Ishikawa (cell line): ENCODE results near the gene MYEOV.

ENCODE experiments used
- CEBPB ChIP-seq: IDR thresholded peaks from 2 replicates; pipeline ENCODE4 v1.6.1; 2012
- EGR1 ChIP-seq: IDR thresholded peaks from 2 replicates; pipeline ENCODE4 v1.6.1; 2012
- EP300 ChIP-seq: IDR thresholded peaks from 2 replicates; pipeline ENCODE4 v1.6.1; 2012; ENCODE audit warnings: borderline replicate concordance
- TAF1 ChIP-seq: IDR thresholded peaks from 2 replicates; pipeline ENCODE4 v1.6.1; 2012; ENCODE audit warnings: low read depth, mild to moderate bottlenecking
- TF ChIP-seq, protein P1 (sequence below): IDR thresholded peaks from 2 replicates; pipeline ENCODE4 v1.6.1; 2012
- TF ChIP-seq, protein P2 (sequence below): IDR thresholded peaks from 2 replicates; pipeline ENCODE4 v1.6.1; 2012; ENCODE audit warnings: low read depth, mild to moderate bottlenecking

DNA sequence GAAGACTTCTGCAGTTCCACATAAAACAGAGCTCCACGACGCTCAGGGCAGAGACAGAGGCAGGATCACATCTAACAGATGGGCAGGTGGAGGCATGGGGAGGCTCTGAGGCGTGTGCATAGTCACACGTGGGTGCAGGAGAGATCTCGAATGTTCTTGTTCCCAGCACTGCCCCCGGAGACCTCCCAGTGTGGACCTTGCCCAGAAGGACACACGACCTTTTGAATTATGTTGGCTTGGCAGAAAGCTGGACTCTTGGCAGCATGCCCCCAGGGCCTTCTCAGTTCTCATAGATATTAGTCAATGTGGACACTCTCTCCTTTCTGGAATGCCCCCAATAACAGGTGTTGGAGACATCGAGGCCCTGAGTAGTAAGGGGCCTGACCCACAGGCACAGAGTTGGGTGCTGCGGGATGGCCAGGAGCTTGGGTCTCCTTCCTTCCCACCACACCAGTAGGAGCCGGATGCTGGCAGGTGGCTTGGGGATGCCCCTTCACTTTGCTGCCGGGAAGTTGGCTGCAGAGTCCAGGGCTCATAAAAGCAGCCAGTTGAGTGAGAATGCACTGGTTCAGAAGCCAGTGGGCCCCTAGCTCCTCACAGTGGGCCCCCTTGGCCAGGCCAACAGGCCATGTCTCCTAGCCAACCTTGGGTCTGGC, 12.1 kb downstream of the MYEOV start:
- 0 out of 2 replicates have a peak, but pooled peaks have one; percentile 31 for TF ChIP-seq EP300
- TF ChIP-seq, protein P1, sequence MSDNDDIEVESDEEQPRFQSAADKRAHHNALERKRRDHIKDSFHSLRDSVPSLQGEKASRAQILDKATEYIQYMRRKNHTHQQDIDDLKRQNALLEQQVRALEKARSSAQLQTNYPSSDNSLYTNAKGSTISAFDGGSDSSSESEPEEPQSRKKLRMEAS = no peak
- TF ChIP-seq CEBPB = no peak
- TF ChIP-seq, protein P2, sequence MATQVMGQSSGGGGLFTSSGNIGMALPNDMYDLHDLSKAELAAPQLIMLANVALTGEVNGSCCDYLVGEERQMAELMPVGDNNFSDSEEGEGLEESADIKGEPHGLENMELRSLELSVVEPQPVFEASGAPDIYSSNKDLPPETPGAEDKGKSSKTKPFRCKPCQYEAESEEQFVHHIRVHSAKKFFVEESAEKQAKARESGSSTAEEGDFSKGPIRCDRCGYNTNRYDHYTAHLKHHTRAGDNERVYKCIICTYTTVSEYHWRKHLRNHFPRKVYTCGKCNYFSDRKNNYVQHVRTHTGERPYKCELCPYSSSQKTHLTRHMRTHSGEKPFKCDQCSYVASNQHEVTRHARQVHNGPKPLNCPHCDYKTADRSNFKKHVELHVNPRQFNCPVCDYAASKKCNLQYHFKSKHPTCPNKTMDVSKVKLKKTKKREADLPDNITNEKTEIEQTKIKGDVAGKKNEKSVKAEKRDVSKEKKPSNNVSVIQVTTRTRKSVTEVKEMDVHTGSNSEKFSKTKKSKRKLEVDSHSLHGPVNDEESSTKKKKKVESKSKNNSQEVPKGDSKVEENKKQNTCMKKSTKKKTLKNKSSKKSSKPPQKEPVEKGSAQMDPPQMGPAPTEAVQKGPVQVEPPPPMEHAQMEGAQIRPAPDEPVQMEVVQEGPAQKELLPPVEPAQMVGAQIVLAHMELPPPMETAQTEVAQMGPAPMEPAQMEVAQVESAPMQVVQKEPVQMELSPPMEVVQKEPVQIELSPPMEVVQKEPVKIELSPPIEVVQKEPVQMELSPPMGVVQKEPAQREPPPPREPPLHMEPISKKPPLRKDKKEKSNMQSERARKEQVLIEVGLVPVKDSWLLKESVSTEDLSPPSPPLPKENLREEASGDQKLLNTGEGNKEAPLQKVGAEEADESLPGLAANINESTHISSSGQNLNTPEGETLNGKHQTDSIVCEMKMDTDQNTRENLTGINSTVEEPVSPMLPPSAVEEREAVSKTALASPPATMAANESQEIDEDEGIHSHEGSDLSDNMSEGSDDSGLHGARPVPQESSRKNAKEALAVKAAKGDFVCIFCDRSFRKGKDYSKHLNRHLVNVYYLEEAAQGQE = no peak
- TF ChIP-seq TAF1 = no peak
- TF ChIP-seq EGR1 = no peak
